HG03196 (cell line): ENCODE measurements around the gene SASS6.
"Not testable (repeated sequence)": the region's sequence is repeated elsewhere in the genome, so short reads cannot be mapped to it uniquely, and the experiment has no call there.

Source experiments
- ATAC-seq: cut with Tn5 transposase; IDR thresholded peaks from one replicate; pipeline ENCODE4 v1.9.1; 2021; ENCODE audit not compliant: unreplicated experiment

Gene SASS6

DNA sequence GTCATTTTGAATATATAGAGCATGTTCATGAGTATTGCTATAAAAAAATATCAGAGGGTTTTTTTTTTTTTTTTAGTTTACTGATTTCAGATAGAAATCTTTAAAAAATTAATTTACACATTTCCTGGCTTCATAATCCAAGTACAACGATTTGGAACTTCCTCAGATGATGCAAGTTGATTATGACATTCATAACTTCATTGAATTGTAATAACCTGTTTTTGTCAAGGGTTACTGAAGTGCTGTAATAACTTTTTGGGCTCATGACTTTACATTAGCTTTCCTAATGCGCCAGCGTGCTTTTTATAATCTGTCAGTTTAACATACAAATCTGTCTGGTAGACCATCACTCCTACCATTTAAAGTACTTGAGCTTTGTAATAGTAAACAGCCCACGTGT lies 81.3 kb downstream of the SASS6 start:
- no peak for ATAC-seq

DNA sequence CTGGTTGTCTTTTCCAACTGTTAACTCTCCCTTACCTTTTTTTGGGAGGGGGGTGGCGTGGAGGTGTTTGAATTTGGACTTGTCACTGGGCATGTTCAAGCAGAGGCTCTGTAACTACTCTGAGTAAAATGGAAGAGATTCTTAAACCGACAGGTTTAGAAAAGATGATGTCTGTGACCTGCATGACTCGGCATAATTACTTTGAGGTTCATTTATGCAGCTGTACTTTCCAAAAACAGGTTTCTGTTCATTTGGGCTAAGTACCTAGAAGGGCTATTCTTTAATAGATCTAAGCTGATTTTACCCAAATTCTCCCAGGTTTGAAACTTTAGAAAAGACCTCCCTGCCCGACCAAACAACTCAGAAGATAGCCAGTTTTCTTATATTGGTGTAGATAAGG lies 82.6 kb downstream of the SASS6 start:
- no peak for ATAC-seq

DNA sequence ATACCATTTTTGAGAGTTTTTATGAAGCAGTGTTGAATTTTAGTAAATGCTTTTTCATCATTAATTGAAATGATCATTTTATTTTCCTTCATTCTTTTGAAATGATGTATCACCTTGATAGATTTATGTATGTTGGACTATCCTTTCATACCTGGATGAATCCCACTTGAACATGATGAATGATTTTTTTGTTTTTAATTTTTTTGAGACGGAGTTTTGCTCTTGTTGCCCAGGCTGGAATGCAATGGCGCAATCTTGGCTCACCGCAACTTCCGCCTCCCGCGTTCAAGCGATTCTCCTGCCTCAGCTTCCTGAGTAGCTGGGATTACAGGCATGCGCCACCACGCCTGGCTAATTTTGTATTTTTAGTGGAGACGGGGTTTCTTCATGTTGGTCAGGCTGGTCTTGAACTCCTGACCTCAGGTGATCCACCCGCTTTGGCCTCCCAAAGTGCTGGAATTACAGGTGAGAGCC lies 85.5 kb downstream of the SASS6 start:
- not testable (repeated sequence) for ATAC-seq

DNA sequence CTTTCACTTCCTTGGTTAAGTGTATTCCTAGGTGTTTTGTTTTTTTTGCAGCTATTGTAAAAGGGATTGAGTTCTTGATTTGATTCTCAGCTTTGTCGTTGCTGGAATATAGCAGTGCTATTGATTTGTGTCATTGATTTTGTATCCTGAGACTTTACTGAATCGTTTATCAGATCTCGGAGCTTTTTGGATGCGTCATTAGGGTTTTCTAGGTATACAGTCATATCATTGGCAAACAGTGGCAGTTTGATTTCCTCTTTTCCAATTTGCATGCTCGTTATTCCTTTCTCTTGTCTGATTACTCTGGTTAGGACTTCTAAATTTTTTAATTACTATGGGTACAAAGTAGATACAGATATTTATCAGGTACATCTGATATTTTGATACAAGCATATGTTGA lies 87.5 kb downstream of the SASS6 start:
- no peak for ATAC-seq

DNA sequence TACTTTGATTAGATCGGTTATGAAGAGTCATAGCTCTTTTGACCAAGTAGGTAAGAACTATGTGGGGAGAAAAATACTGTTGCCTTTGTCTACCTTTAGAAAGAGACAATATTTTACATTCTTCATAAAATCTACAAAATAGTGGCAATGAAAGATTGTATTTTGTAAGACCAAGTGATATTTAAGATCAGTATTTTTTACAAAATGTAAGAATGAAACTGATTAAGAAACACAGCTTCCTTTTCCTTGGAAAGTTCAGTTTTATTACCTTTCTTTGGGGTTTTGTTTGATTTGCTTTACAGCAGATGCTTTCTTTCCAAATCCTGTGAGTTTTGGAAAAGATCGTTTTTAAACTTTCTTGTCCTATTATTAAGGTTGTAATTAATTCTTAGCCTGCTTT lies 93.1 kb downstream of the SASS6 start:
- no peak for ATAC-seq

DNA sequence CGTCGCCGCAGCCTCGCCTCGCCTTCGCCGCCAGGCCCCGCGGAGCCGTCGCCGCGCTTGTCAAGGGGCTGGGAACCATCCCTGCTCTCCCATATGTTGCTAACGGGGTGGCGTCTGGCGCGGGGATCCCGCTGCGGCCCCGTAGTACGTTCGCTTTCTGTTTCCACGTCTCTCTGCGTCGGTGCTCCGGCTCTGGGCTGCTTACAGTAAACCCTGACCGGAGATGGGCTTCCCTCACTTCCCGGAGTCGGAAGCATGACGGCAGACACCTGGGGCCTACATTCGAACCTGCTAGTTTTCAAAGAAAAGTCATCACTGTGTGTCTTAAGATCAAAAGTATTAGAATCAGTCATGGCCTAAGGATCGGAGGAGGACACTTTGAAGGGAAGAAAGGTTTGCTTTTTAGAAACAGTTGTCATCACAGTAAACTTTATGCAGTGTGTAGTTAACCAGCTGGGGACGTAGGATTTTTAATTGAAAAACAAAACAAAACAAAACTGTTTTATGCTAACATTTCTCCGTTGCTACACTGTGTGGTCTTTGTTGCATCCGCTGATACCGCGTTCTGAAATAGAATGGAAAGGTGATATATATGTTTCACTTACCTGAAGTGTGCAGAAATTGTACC lies 94.0 kb downstream of the SASS6 start:
- peak; percentile 43 for ATAC-seq

DNA sequence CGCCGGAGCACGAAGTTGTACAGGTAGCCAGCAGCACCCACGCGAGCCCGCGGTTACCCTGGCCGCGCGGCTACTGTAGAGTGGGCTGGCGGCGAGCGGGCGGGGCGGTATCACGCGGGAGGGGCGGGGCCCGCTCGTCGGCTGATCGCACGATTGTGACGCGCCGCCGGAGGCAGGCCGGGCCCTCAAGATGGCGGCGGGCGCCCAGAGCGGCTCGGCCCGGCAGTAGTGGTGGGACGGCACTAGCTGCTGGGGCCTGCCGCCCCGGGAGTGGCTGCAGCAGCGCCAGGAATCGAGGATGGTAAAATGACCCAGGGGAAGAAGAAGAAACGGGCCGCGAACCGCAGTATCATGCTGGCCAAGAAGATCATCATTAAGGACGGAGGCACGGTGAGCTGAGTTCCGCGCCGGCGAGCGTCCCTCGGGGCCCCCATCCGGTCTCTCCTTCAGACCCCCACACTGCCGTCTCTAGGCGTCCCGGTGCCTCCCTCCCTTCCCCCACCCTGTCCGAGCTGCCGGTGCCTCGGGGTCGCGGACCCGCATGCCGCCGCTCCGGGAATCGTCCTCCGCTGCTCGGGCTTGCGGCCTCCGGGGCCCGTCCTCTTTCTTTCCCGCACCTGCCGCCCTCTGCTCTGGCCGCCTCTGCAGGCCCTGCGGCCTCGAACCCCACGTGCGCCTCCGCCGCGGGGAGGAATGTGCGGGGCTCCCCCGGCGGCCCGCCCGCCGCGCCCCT lies 94.6 kb downstream of the SASS6 start:
- peak; percentile 89 for ATAC-seq

DNA sequence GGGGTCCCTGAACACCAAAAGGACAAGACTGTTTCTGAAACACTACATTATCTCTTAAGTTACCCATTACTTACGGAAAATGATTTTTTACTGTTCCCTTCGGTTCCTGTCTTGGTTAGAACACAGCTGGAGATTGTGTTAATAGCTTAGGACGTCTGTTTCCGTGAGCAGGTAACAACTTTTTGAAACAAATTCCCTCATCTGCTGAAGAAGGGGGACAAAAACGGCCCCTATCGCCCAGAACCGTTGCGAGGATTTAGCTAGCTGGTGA lies 95.1 kb downstream of the SASS6 start:
- no peak for ATAC-seq

DNA sequence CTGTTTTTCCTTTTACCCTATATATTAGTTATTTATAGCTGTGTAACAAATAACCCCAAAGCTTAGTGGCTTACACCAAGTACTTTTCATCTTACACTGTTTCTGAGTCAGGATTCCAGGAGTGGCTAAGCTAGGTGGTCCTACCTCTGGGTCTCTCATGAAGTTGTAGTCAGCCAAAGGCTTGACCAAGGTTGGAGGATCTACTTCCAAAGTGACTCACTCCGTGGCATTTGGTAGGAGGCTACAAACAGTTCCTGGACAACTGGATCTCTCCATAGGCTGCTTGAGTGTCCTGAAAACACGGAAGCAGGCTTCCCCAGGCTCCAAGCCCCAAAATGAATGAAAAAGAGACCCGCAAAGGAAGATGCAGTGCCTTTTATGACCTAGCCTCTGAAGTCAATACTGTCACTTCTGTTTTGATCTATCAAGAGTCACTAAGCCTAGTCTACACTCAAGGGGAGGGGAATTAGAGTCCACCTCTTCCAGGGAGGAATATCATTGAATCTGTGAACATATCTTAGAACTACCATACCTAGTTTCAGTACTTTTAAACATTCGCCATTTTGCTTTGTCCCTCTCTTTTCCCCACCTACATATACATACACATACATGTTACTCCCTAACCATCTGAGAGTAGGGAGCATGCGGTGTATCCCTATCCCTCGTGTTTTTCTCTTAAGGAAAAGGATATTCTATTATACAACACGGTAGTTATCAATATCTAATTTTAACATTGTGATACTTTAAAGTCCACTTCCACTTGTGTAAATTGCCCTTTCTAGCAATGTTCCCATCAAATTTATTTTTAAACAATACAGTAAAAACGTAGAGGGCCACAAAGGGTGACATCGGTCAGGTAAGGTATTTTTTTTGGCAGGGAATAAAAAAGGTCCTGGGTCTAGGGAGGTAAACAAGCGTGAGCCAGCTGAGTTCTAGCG lies 95.7 kb downstream of the SASS6 start:
- ATAC-seq = no peak

DNA sequence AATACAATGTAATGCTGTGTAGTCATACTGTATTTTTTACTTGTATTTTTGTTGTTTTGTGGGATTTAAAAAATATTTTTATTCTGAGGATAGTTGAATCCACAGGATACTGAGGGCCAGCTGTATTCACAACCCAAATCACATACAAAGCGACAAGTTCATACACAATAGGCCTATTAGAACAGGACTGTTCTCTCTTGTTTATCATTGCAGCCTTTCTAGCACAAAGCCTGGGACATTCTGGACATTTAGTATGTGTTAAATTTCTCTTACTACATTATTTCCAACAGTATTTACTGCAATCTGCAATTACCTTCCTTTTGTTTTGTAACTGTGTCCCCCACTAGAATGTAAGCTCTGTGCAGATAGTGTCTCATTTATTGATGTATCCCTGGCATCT lies 97.5 kb downstream of the SASS6 start:
- no peak for ATAC-seq

DNA sequence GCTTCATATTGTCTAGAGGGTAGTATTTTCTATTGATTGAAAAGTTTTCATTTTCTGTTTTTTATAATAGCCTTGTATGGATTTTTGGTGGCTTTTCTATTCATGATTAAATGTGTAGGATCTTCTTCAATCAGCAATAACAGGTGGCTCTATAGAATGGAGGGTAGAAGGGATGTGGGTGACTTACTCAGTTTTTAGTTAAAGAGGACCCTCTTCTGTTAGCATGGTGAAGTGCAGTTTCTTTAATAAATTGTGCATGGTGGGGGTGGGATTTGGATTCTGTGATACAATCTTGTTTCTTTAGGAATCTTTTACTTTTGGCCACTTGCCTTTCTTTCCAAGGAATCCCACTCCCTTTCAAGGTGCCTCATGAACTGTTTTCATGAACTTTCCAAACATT lies 98.3 kb downstream of the SASS6 start:
- no peak for ATAC-seq
